Measurements from ENCODE around the gene RACK1. TPM values are rescaled to one million over a fixed set of nuclear protein-coding genes. Genes with fewer than 3 reads are reported as not detected.

Gene RACK1
- total and polyA plus RNA-seq, 2 of the 13 experiments (the other 11 are each of a cell fraction or from before 2014, with no cell fraction given), result 2,514 to 6,141 TPM

GRCh38 chr5:181187500-181188213 lies 56.0 kb downstream of the RACK1 start (continued):
- no peak for TF ChIP-seq E2F5 (CRISPR knock-in tag; conservative IDR thresholded peaks at IDR 0.05)
- no peak for TF ChIP-seq ZNF577 (CRISPR knock-in tag; IDR thresholded peaks at IDR 0.05; ENCODE audit: borderline replicate concordance, low read depth)
- TF ChIP-seq ZNF501 (CRISPR knock-in tag; IDR thresholded peaks at IDR 0.05), result peak; percentile 81
- TF ChIP-seq TFE3 (CRISPR knock-in tag; IDR thresholded peaks at IDR 0.05), result no peak
- TF ChIP-seq DNMT3B (CRISPR knock-in tag; conservative IDR thresholded peaks at IDR 0.05), result 0 out of 2 replicates have a peak, but pooled peaks have one; percentile 20
- TF ChIP-seq KLF16 (CRISPR knock-in tag; IDR thresholded peaks at IDR 0.05), result peak in 1 of 2 experiments; percentile 91; a peak in 2 of 4 replicates
- TF ChIP-seq PLSCR1 (CRISPR knock-in tag; IDR thresholded peaks at IDR 0.05; ENCODE audit: borderline replicate concordance), result 0 out of 2 replicates have a peak, but pooled peaks have one; percentile 3
- no peak for TF ChIP-seq SP4 (CRISPR knock-in tag; IDR thresholded peaks at IDR 0.05)
- peak; percentile 49; the same call in 1 of the 2 replicates for TF ChIP-seq YEATS4 (CRISPR knock-in tag; IDR thresholded peaks at IDR 0.05; ENCODE audit: borderline replicate concordance)
- TF ChIP-seq ARHGAP35 (CRISPR knock-in tag; IDR thresholded peaks at IDR 0.05; ENCODE audit: borderline replicate concordance), result peak; percentile 33; the same call in 1 of the 2 replicates
- TF ChIP-seq HNF4A (CRISPR knock-in tag; IDR thresholded peaks at IDR 0.05), result no peak; the same call in 1 of the 2 replicates
- TF ChIP-seq NFRKB (IDR thresholded peaks at IDR 0.05), result no peak
- no peak for TF ChIP-seq FIP1L1 (IDR thresholded peaks at IDR 0.05; ENCODE audit: borderline replicate concordance, insufficient read depth, low read depth, low read length)
- peak; percentile 64; the same call in 1 of the 2 replicates for TF ChIP-seq IRF2 (CRISPR knock-in tag; IDR thresholded peaks at IDR 0.05)
- TF ChIP-seq ZBTB3 (CRISPR knock-in tag; IDR thresholded peaks at IDR 0.05; ENCODE audit: borderline replicate concordance, low read depth), result 0 out of 2 replicates have a peak, but pooled peaks have one; percentile 59
- no peak for TF ChIP-seq REST (IDR thresholded peaks at IDR 0.05; ENCODE audit: borderline replicate concordance in 1 of 2, low read depth in 1 of 2, low read length in 2 of 2)
- no peak for TF ChIP-seq FUBP1 (CRISPR knock-in tag; IDR thresholded peaks at IDR 0.05; ENCODE audit: borderline replicate concordance)
- peak; percentile 57; the same call in 1 of the 2 replicates for TF ChIP-seq KMT2A (CRISPR knock-in tag; IDR thresholded peaks at IDR 0.05)
- TF ChIP-seq KAT7 (CRISPR knock-in tag; IDR thresholded peaks at IDR 0.05; ENCODE audit: borderline replicate concordance), result peak; percentile 28; the same call in 1 of the 2 replicates

Data from HepG2 (cell line).